Brain (organoid and tissue), 1 donor: Measurements from ENCODE around the gene DMBX1. TPM values are rescaled to one million over a fixed set of nuclear protein-coding genes. Genes with fewer than 3 reads are reported as not detected.

ENCODE experiments used
- polyA plus RNA-seq: library from polyadenylated mRNA; stranded (reverse); fragments of 350-450 nt; fragmentation: Illumina TruSeq; extraction: RNeasy Lipid Tissue Mini Kit (QIAGEN cat#74804); gene quantifications from one replicate; pipeline ENCODE4 v1.2.3, GENCODE V29; 2015; ENCODE audit warnings: low read depth, low replicate concordance; ENCODE audit not compliant: insufficient read depth

Gene DMBX1
- polyA plus RNA-seq, 1 donor from 2014 or later: not detected

Other genes starting within 250 kb of the DMBX1 start
- 15.8 TPM for gene RAD54L, start 242.1 kb upstream of the DMBX1 start, polyA plus RNA-seq
- gene LRRC41, start 186.2 kb upstream of the DMBX1 start, polyA plus RNA-seq: 79.6 TPM
- gene UQCRH, start 186.1 kb upstream of the DMBX1 start, polyA plus RNA-seq: 387 TPM
- gene NSUN4, start 149.0 kb upstream of the DMBX1 start, polyA plus RNA-seq: 13.3 TPM
- gene FAAH, start 95.5 kb upstream of the DMBX1 start, polyA plus RNA-seq: 25.0 TPM
- 0.54 TPM for gene KNCN, start 61.8 kb downstream of the DMBX1 start, polyA plus RNA-seq
- 14.6 TPM for gene MKNK1, start 114.4 kb downstream of the DMBX1 start, polyA plus RNA-seq
- gene MOB3C, start 127.0 kb downstream of the DMBX1 start, polyA plus RNA-seq: 3.9 TPM
- 65.0 TPM for gene ATPAF1, start 178.5 kb downstream of the DMBX1 start, polyA plus RNA-seq
- gene TEX38, start 182.0 kb downstream of the DMBX1 start, polyA plus RNA-seq: not detected
- 43.5 TPM for gene EFCAB14, start 229.3 kb downstream of the DMBX1 start, polyA plus RNA-seq